ENCODE measurements around the gene TEAD1.

Gene TEAD1

GRCh38 chr11:12698048-12698447, 23.8 kb downstream of the TEAD1 start:
- no peak for TF ChIP-seq CTCF (IDR thresholded peaks at IDR 0.05; ENCODE audit: insufficient read depth, low read depth, low read length, missing control alignments)
- no peak overlapping the region for H3K4me3 ChIP-seq (ENCODE audit: low read length)
- DNase-seq (ENCODE audit: low read depth): no peak

GRCh38 chr11:12701811-12702592, 27.8 kb downstream of the TEAD1 start:
- no peak for TF ChIP-seq CTCF (IDR thresholded peaks at IDR 0.05; ENCODE audit: insufficient read depth, low read depth, low read length, missing control alignments)
- H3K4me3 ChIP-seq (ENCODE audit: low read length): no peak overlapping the region
- no peak for DNase-seq (ENCODE audit: low read depth)

GRCh38 chr11:12702999-12703453, 28.8 kb downstream of the TEAD1 start:
- no peak for TF ChIP-seq CTCF (IDR thresholded peaks at IDR 0.05; ENCODE audit: insufficient read depth, low read depth, low read length, missing control alignments)
- peak; percentile 42 for DNase-seq (ENCODE audit: low read depth)
- H3K4me3 ChIP-seq (ENCODE audit: low read length): no peak overlapping the region

- H3K4me3 ChIP-seq (ENCODE audit: low read length): no peak overlapping the region
- DNase-seq (ENCODE audit: low read depth): peak; percentile 81
- TF ChIP-seq CTCF (IDR thresholded peaks at IDR 0.05; ENCODE audit: insufficient read depth, low read depth, low read length, missing control alignments): no peak
Observed at GRCh38 chr11:12704049-12704448, 29.8 kb downstream of the TEAD1 start.

GRCh38 chr11:12705874-12706273, 31.7 kb downstream of the TEAD1 start:
- H3K4me3 ChIP-seq (ENCODE audit: low read length): no peak overlapping the region
- no peak for TF ChIP-seq CTCF (IDR thresholded peaks at IDR 0.05; ENCODE audit: insufficient read depth, low read depth, low read length, missing control alignments)
- peak; percentile 55 for DNase-seq (ENCODE audit: low read depth)

- TF ChIP-seq CTCF (IDR thresholded peaks at IDR 0.05; ENCODE audit: insufficient read depth, low read depth, low read length, missing control alignments): no peak
- peak; percentile 59 for DNase-seq (ENCODE audit: low read depth)
Observed at GRCh38 chr11:12706545-12707499, 32.6 kb downstream of the TEAD1 start.

More at GRCh38 chr11:12706545-12707499, 32.6 kb downstream of the TEAD1 start:
- no peak overlapping the region for H3K4me3 ChIP-seq (ENCODE audit: low read length)

Data from epithelial cell of esophagus (primary cell).